ENCODE data around the gene SPATA13.

SPATA13 gene

DNA sequence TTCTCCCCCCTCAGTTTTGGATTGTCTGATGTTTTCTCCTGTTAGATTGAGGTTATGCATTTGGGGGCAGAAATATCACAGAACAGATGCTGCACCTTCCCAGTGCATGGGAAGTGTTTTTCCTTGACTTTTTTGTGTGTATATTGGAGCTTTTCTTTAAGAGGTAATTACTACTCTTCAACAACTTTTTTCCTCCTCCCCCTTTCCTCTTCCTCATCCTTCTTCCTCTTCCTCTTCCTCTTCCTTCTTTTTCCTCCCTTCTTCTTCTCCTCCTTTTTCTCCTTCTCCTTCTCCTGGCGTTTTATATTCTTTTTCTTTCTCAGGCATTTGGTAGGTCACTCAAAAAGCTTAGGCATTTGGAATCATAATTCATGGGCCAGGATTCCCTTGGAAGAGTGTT, 18.1 kb upstream of the SPATA13 start:
- Histone ChIP-seq H4K20me1 (ENCODE audit: insufficient read depth) (no peaks in the 10 kb centered on the region), H3K79me2 (ENCODE audit: insufficient read depth, low read depth) (no peaks in the 10 kb centered on the region), H2AFZ (ENCODE audit: low read depth) (no peak overlapping the region), H3K9ac (no peak overlapping the region), H3K36me3 (ENCODE audit: insufficient read depth) (no peaks in the 10 kb centered on the region), H3K27me3 (ENCODE audit: insufficient read depth, low read depth) (no peaks in the 10 kb centered on the region), H3K4me2 (no peak overlapping the region), H3K4me3 (IDR thresholded peaks at IDR 0.05; ENCODE audit: insufficient read depth, low read depth, low read length) (no peak overlapping the region), H3K4me1 (ENCODE audit: low read depth, poor library complexity, severe bottlenecking) (no peaks in the 10 kb centered on the region), H3K27ac (no peak overlapping the region)
- TF ChIP-seq, protein P1, sequence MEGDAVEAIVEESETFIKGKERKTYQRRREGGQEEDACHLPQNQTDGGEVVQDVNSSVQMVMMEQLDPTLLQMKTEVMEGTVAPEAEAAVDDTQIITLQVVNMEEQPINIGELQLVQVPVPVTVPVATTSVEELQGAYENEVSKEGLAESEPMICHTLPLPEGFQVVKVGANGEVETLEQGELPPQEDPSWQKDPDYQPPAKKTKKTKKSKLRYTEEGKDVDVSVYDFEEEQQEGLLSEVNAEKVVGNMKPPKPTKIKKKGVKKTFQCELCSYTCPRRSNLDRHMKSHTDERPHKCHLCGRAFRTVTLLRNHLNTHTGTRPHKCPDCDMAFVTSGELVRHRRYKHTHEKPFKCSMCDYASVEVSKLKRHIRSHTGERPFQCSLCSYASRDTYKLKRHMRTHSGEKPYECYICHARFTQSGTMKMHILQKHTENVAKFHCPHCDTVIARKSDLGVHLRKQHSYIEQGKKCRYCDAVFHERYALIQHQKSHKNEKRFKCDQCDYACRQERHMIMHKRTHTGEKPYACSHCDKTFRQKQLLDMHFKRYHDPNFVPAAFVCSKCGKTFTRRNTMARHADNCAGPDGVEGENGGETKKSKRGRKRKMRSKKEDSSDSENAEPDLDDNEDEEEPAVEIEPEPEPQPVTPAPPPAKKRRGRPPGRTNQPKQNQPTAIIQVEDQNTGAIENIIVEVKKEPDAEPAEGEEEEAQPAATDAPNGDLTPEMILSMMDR (conservative IDR thresholded peaks at IDR 0.05; ENCODE audit: low read depth, low read length): no peak

DNA sequence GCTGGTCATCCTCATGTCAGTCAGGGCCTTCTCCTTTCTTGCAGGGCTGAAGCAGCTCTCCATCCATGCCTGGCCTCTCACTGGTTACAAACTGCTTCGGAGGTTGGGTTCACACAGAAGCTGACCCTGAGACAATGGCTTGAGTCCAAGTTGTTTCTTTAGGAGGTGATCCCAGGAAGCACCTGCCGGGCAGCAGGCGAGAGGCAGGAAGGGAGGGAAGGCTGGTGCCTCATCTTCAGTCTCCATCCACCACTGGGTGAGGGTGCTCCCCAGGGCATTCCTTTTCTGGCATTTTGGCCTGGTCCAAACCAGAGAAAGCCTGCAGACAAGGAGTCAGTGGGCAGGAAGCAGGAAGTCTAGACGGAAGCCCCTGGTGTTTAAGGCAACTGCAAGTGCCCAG, 17.6 kb upstream of the SPATA13 start:
- Histone ChIP-seq H4K20me1 (ENCODE audit: insufficient read depth) (no peaks in the 10 kb centered on the region), H3K79me2 (ENCODE audit: insufficient read depth, low read depth) (no peaks in the 10 kb centered on the region), H3K27me3 (ENCODE audit: insufficient read depth, low read depth) (no peaks in the 10 kb centered on the region), H3K4me3 (IDR thresholded peaks at IDR 0.05; ENCODE audit: insufficient read depth, low read depth, low read length) (no peak overlapping the region), H2AFZ (ENCODE audit: low read depth) (no peak overlapping the region), H3K4me2 (no peak overlapping the region), H3K9ac (no peak overlapping the region), H3K4me1 (ENCODE audit: low read depth, poor library complexity, severe bottlenecking) (no peaks in the 10 kb centered on the region), H3K36me3 (ENCODE audit: insufficient read depth) (no peaks in the 10 kb centered on the region), H3K27ac (no peak overlapping the region)
- TF ChIP-seq, protein P1 (conservative IDR thresholded peaks at IDR 0.05; ENCODE audit: low read depth, low read length): no peak

DNA sequence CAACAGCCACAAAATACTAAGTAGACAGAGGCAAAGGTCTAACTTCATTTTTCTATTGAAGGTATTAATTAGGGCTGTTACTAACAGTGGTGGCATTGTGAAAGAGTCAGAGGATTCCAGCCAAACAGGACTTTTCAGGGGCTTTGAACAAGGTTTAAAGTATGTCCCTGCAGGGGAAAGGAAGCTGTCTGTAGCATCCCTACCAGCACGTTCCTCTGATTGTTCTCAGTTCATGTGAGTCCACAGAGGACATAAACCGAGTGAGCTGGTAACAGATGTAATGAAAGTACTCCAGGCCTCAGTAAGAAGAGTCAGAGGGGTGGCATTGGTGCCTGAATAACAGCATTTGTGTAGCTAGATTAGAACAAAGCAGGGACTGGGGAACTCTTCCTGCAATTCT, 15.3 kb upstream of the SPATA13 start:
- TF ChIP-seq, protein P1 (conservative IDR thresholded peaks at IDR 0.05; ENCODE audit: low read depth, low read length): no peak
- Histone ChIP-seq H3K27me3 (ENCODE audit: insufficient read depth, low read depth) (no peaks in the 10 kb centered on the region), H3K79me2 (ENCODE audit: insufficient read depth, low read depth) (no peaks in the 10 kb centered on the region), H3K27ac (no peak overlapping the region), H3K4me3 (IDR thresholded peaks at IDR 0.05; ENCODE audit: insufficient read depth, low read depth, low read length) (no peak overlapping the region), H3K4me1 (ENCODE audit: low read depth, poor library complexity, severe bottlenecking) (no peaks in the 10 kb centered on the region), H4K20me1 (ENCODE audit: insufficient read depth) (no peaks in the 10 kb centered on the region), H2AFZ (ENCODE audit: low read depth) (no peak overlapping the region), H3K36me3 (ENCODE audit: insufficient read depth) (no peaks in the 10 kb centered on the region), H3K4me2 (no peak overlapping the region), H3K9ac (no peak overlapping the region)

DNA sequence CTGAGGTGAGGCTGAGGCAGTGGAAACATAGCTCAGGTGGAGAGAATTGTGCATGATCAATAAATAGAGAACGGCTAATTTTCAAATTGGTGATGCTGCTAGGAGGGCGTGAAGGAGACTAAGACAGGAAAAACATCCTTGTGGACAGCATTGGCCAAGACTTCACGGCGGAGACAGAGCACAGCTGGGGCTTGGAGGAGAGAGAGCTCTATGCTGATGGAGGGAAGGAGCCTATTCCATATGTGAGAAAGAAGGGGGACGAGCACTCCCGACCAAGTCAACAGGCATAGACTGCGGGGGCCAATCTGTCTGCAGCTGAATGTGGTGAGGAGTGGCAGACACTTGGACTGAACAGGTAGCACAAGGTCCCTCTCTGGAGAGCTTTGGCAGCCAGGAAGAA, 14.8 kb upstream of the SPATA13 start:
- Histone ChIP-seq H3K4me1 (ENCODE audit: low read depth, poor library complexity, severe bottlenecking) (no peaks in the 10 kb centered on the region), H3K4me3 (IDR thresholded peaks at IDR 0.05; ENCODE audit: insufficient read depth, low read depth, low read length) (no peak overlapping the region), H3K4me2 (no peak overlapping the region), H3K9ac (no peak overlapping the region), H3K27me3 (ENCODE audit: insufficient read depth, low read depth) (no peaks in the 10 kb centered on the region), H3K79me2 (ENCODE audit: insufficient read depth, low read depth) (no peaks in the 10 kb centered on the region), H3K27ac (no peak overlapping the region), H2AFZ (ENCODE audit: low read depth) (no peak overlapping the region), H3K36me3 (ENCODE audit: insufficient read depth) (no peaks in the 10 kb centered on the region), H4K20me1 (ENCODE audit: insufficient read depth) (no peaks in the 10 kb centered on the region)
- TF ChIP-seq, protein P1 (conservative IDR thresholded peaks at IDR 0.05; ENCODE audit: low read depth, low read length): no peak

All from KMS-11 (cell line).